Panc1 (cell line): ENCODE measurements around the gene NSMF. TPM values are rescaled to one million over a fixed set of nuclear protein-coding genes. Genes with fewer than 3 reads are reported as not detected.

Experiments
- ATAC-seq: fragments of 200-7000 bp; cut with Tn5 transposase; 2 replicates; pipeline ENCODE4 v1.9.1; 2020; ENCODE audit warnings: mild to moderate bottlenecking, moderate library complexity
- BruUV-seq: library from RNA; stranded (reverse); fragments of 400-500 nt; replicated peaks from 2 replicates; lab custom pipeline; 2021; lab: Mats Ljungman, UMichigan
- CTCF ChIA-PET: fragments of 300-600 bp; sonication (Branson Sonifier 250); formaldehyde crosslinking; loops from one replicate; lab custom pipeline; 2022; ENCODE audit warnings: antibody characterized with exemption; lab: Charles Lee
- POLR2A ChIA-PET: fragments of 300-600 bp; sonication (Branson Sonifier 250); formaldehyde crosslinking; loops from one replicate; lab custom pipeline; 2022; ENCODE audit warnings: antibody characterized with exemption; lab: Charles Lee
- DNase-seq: peaks from one replicate; pipeline ENCODE4 v3.0.0-alpha.2; 2010; ENCODE audit warnings: low read depth, low spot score
- H3K27ac ChIP-seq: 2 replicates; pipeline ENCODE4 v1.5.1; 2011; ENCODE audit warnings: mild to moderate bottlenecking, low read length, inconsistent platforms
- H3K27me3 ChIP-seq: fragments of 200-500 bp; sonication (Bioruptor generic); 2 replicates; pipeline ENCODE4 v1.6.0; 2014; ENCODE audit warnings: low read length, inconsistent platforms; ENCODE audit not compliant: control insufficient read depth, insufficient read depth
- H3K36me3 ChIP-seq: fragments of 200-500 bp; sonication (Bioruptor generic); 2 replicates; pipeline ENCODE4 v1.5.1; 2014; ENCODE audit warnings: inconsistent platforms, mild to moderate bottlenecking, low read length, moderate library complexity; ENCODE audit not compliant: control insufficient read depth, insufficient read depth
- H3K4me1 ChIP-seq: 2 replicates; pipeline ENCODE4 v1.5.1; 2011; ENCODE audit warnings: inconsistent platforms, mild to moderate bottlenecking, low read length, moderate library complexity; ENCODE audit not compliant: control insufficient read depth, insufficient read depth
- H3K4me3 ChIP-seq, 2 experiments: 2 replicates each; pipeline ENCODE4 v1.5.1; 2011 to 2012; ENCODE audit warnings: low read depth in 2 of 2, low read length in 2 of 2, mild to moderate bottlenecking in 2 of 2, inconsistent platforms in 1 of 2, moderate library complexity in 1 of 2
- H3K9me3 ChIP-seq: fragments of 200-500 bp; sonication (Bioruptor generic); 2 replicates; pipeline ENCODE4 v1.5.1; 2014; ENCODE audit warnings: low read depth, mild to moderate bottlenecking, inconsistent platforms, low read length, moderate library complexity; ENCODE audit not compliant: control insufficient read depth, insufficient read depth
- POLR2AphosphoS5 ChIP-seq: IDR thresholded peaks from 2 replicates; pipeline ENCODE4 v1.6.1; 2012; ENCODE audit warnings: mild to moderate bottlenecking, low read depth, low read length, moderate library complexity
- SIN3A ChIP-seq: IDR thresholded peaks from 2 replicates; pipeline ENCODE4 v1.6.1; 2012; ENCODE audit warnings: low read depth, mild to moderate bottlenecking, low read length, moderate library complexity, borderline replicate concordance; ENCODE audit not compliant: insufficient read depth
- TCF7L2 ChIP-seq: IDR thresholded peaks from 2 replicates; pipeline ENCODE4 v1.6.1; 2011; ENCODE audit warnings: mild to moderate bottlenecking, low read depth, low read length, inconsistent platforms
- in situ Hi-C: cut with HindIII; loops from 2 replicates; pipeline ENCODE4 v1.10.0; 2016; ENCODE audit warnings: low sequenced_read_pairs, low pct_unique_long_range_greater_than_20kb
- intact Hi-C: fragments of 100-400 bp; cut with micrococcal nuclease; formaldehyde crosslinking; loops from one replicate; pipeline ENCODE4 v1.10.0; 2022; ENCODE audit not compliant: unreplicated experiment
- total RNA-seq: library from RNA; stranded (reverse); gene quantifications from one replicate; pipeline ENCODE4 v1.2.1, GENCODE V29; 2021; ENCODE audit not compliant: unreplicated experiment
- TF ChIP-seq, protein P1 (sequence below), 2 experiments: IDR thresholded peaks; 2 replicates each; pipeline ENCODE4 v1.6.1; 2011 to 2012; ENCODE audit warnings: low read depth in 2 of 2, control low read depth in 1 of 2, low read length in 1 of 2, mild to moderate bottlenecking in 1 of 2, moderate library complexity in 1 of 2; ENCODE audit not compliant: insufficient read depth in 1 of 2
- TF ChIP-seq, protein P2 (sequence below): fragments of 450-650 bp; IDR thresholded peaks from 2 replicates; pipeline ENCODE4 v1.5.1; 2017; ENCODE audit warnings: mild to moderate bottlenecking

The NSMF gene
- total RNA-seq, 1 experiment from 2014 or later, result 40.0 TPM

DNA sequence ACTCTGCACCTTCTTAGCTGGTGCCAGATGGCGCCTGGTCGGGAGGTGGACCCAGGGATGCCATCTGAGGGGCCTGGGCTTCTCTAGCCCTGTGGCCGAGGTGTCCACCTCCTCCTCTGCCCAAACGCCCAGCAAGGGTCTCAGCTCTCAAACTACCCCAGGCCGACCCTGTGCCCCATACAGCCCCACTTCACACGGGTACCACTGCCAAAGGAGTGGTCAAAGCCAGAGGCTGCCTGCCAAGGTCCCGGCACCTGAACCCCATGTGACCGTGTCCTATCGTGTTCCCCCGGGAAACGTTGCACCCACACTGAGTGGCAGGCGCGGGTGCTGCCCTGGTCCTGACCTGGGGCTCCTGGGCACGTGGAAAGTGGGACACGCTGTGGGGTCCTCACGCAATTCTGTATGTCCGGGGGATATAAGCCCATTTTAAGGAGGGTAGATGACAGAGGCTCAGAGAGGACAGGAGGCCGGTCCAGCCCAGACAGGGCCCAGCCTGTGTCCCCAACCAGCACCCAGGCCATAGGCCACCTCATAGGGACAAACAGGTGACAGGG, 19.9 kb downstream of the NSMF start:
- Histone ChIP-seq H3K4me1 (peaks cover 6% of the 10 kb centered on the region), H3K27ac (no peak overlapping the region), H3K9me3 (no peaks in the 10 kb centered on the region), H3K27me3 (no peaks in the 10 kb centered on the region), H3K4me3 (no peak overlapping the region), H3K36me3 (no peaks in the 10 kb centered on the region)
- no peak for ATAC-seq
- no peak for TF ChIP-seq POLR2AphosphoS5
- TF ChIP-seq, protein P1, sequence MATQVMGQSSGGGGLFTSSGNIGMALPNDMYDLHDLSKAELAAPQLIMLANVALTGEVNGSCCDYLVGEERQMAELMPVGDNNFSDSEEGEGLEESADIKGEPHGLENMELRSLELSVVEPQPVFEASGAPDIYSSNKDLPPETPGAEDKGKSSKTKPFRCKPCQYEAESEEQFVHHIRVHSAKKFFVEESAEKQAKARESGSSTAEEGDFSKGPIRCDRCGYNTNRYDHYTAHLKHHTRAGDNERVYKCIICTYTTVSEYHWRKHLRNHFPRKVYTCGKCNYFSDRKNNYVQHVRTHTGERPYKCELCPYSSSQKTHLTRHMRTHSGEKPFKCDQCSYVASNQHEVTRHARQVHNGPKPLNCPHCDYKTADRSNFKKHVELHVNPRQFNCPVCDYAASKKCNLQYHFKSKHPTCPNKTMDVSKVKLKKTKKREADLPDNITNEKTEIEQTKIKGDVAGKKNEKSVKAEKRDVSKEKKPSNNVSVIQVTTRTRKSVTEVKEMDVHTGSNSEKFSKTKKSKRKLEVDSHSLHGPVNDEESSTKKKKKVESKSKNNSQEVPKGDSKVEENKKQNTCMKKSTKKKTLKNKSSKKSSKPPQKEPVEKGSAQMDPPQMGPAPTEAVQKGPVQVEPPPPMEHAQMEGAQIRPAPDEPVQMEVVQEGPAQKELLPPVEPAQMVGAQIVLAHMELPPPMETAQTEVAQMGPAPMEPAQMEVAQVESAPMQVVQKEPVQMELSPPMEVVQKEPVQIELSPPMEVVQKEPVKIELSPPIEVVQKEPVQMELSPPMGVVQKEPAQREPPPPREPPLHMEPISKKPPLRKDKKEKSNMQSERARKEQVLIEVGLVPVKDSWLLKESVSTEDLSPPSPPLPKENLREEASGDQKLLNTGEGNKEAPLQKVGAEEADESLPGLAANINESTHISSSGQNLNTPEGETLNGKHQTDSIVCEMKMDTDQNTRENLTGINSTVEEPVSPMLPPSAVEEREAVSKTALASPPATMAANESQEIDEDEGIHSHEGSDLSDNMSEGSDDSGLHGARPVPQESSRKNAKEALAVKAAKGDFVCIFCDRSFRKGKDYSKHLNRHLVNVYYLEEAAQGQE (IDR thresholded peaks at IDR 0.05; ENCODE audit: insufficient read depth in 1 of 2, low read depth in 2 of 2, low read length in 1 of 2), result no peak
- TF ChIP-seq, protein P2, sequence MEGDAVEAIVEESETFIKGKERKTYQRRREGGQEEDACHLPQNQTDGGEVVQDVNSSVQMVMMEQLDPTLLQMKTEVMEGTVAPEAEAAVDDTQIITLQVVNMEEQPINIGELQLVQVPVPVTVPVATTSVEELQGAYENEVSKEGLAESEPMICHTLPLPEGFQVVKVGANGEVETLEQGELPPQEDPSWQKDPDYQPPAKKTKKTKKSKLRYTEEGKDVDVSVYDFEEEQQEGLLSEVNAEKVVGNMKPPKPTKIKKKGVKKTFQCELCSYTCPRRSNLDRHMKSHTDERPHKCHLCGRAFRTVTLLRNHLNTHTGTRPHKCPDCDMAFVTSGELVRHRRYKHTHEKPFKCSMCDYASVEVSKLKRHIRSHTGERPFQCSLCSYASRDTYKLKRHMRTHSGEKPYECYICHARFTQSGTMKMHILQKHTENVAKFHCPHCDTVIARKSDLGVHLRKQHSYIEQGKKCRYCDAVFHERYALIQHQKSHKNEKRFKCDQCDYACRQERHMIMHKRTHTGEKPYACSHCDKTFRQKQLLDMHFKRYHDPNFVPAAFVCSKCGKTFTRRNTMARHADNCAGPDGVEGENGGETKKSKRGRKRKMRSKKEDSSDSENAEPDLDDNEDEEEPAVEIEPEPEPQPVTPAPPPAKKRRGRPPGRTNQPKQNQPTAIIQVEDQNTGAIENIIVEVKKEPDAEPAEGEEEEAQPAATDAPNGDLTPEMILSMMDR, result no peak
- no peak for TF ChIP-seq SIN3A
- no peak for TF ChIP-seq TCF7L2
- in situ Hi-C loops (no loop called here), intact Hi-C loops (no loop called here)
- ChIA-PET POLR2A (no interaction called here), CTCF (no interaction called here)
- BruUV-seq, result no TSS peak
- DNase-seq, result no peak

DNA sequence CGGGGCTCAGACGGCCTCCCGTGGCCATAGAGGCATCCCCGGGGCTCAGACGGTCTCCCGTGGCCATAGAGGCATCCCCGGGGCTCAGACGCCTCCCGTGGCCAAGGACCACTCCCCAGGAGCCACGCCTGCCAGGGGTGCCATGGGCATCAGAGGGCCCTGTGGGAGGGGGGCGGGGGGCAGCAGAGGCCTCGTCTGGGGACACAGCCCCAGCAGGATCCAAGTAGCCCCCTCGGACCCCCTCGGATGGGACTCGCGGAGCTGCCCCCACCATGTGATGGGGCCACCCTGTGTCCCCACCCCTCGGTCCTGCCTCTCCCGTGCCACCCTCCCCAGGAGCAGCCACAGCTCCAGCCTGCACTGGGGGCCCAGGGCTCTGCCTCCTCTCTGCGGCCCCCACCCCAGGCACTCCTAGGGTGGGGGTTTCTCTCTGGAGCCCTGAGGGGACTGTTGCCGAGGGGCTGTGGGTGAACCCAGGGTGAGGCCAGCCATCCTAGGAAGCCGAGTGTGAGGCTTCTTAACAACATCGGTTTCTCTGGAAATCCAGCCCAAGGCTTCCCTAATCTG, 20.5 kb downstream of the NSMF start:
- no peaks in the 10 kb centered on the region for H3K36me3 ChIP-seq
- POLR2A ChIA-PET, result no interaction called here
- H3K9me3 ChIP-seq, result no peaks in the 10 kb centered on the region
- in situ Hi-C loops, result no loop called here
- peaks cover 6% of the 10 kb centered on the region for H3K4me1 ChIP-seq
- TF ChIP-seq, protein P1 (IDR thresholded peaks at IDR 0.05; ENCODE audit: insufficient read depth in 1 of 2, low read depth in 2 of 2, low read length in 1 of 2), result no peak
- no peak for TF ChIP-seq TCF7L2
- no peak for TF ChIP-seq SIN3A
- TF ChIP-seq, protein P2, result no peak
- no peak for TF ChIP-seq POLR2AphosphoS5
- intact Hi-C loops, result no loop called here
- BruUV-seq, result no TSS peak
- CTCF ChIA-PET, result no interaction called here
- ATAC-seq (no peak), DNase-seq (no peak)
- H3K27ac ChIP-seq, result no peak overlapping the region
- no peaks in the 10 kb centered on the region for H3K27me3 ChIP-seq
- H3K4me3 ChIP-seq, result no peak overlapping the region
